DMS153 (cell line): ENCODE data around the gene KIF17.
A peak's percentile ranks its signal among the peaks of the same experiment; 100 is the strongest.

ENCODE experiments used
- DNase-seq: peaks from one replicate; lab custom pipeline; 2025; lab: John Stamatoyannopoulos, UW

KIF17 gene

GRCh38 chr1:20660847-20661206, 57.0 kb downstream of the KIF17 start:
- no peak for DNase-seq

- DNase-seq = no peak
These were observed 57.4 kb downstream of the KIF17 start for GRCh38 chr1:20660363-20660762.

GRCh38 chr1:20658166-20658915, 59.5 kb downstream of the KIF17 start:
- no peak for DNase-seq

GRCh38 chr1:20657024-20657423, 60.8 kb downstream of the KIF17 start:
- DNase-seq = no peak

- DNase-seq = no peak
These were observed 63.6 kb downstream of the KIF17 start for GRCh38 chr1:20654104-20654690.

GRCh38 chr1:20652300-20652699, 65.5 kb downstream of the KIF17 start:
- DNase-seq = no peak

GRCh38 chr1:20648946-20649345, 68.9 kb downstream of the KIF17 start:
- DNase-seq = no peak

GRCh38 chr1:20648438-20648837, 69.4 kb downstream of the KIF17 start:
- no peak for DNase-seq

- DNase-seq = no peak
These were observed 72.4 kb downstream of the KIF17 start for GRCh38 chr1:20645414-20645813.

GRCh38 chr1:20644416-20644815, 73.4 kb downstream of the KIF17 start:
- DNase-seq = no peak

GRCh38 chr1:20643080-20643479, 74.7 kb downstream of the KIF17 start:
- no peak for DNase-seq

- no peak for DNase-seq
These were observed 75.8 kb downstream of the KIF17 start for GRCh38 chr1:20641975-20642374.

GRCh38 chr1:20640183-20640597, 77.6 kb downstream of the KIF17 start:
- DNase-seq = no peak

- DNase-seq = no peak
These were observed 80.9 kb downstream of the KIF17 start for GRCh38 chr1:20636785-20637347.

GRCh38 chr1:20634594-20635084, 83.2 kb downstream of the KIF17 start:
- peak; percentile 48 for DNase-seq

GRCh38 chr1:20634065-20634593, 83.7 kb downstream of the KIF17 start:
- no peak for DNase-seq

GRCh38 chr1:20633190-20634064, 84.4 kb downstream of the KIF17 start, which contains the start of gene PINK1:
PINK1 (plus strand) TSS chr1:20633458; CDS start chr1:20633549, 91 bp downstream.
- peak; percentile 70 for DNase-seq

- DNase-seq = no peak
These were observed 85.4 kb downstream of the KIF17 start for GRCh38 chr1:20632386-20632785.

- DNase-seq = no peak
These were observed 87.1 kb downstream of the KIF17 start for GRCh38 chr1:20630729-20631128.

GRCh38 chr1:20626524-20626923, 91.3 kb downstream of the KIF17 start:
- DNase-seq = no peak

- DNase-seq = no peak
These were observed 91.7 kb downstream of the KIF17 start for GRCh38 chr1:20626098-20626427.
